HEK293 (cell line): ENCODE data around the gene ZNF184.

ENCODE experiments used
- CTCF ChIA-PET: fragments of 350-600 bp; formaldehyde crosslinking; extraction: SDS; loops from one replicate; lab custom pipeline; 2021; ENCODE audit warnings: antibody characterized with exemption; lab: Yijun Ruan, JAX
- POLR2A ChIA-PET: fragments of 300-600 bp; formaldehyde crosslinking; extraction: SDS; loops from one replicate; lab custom pipeline; 2020; ENCODE audit warnings: antibody characterized with exemption, inconsistent platforms; lab: Yijun Ruan, JAX
- H3K27ac ChIP-seq: fragments of 200-500 bp; sonication (Bioruptor generic); 2 replicates; pipeline ENCODE4 v1.5.1; 2014; ENCODE audit warnings: low read depth, low read length, control low read depth, inconsistent platforms; ENCODE audit errors: extremely low read depth
- H3K36me3 ChIP-seq, 2 experiments: fragments of 200-500 bp in 1 of 2; sonication (Bioruptor generic) in 1 of 2; 1 replicate in 1 of 2; 2 replicates in 1 of 2; pipeline ENCODE4 v1.5.1; 2014 to 2017; ENCODE audit warnings: inconsistent platforms in 2 of 2, low read length in 2 of 2; ENCODE audit not compliant: control insufficient read depth in 2 of 2, insufficient read depth in 1 of 2
- H3K4me1 ChIP-seq: fragments of 200-500 bp; sonication (Bioruptor generic); 2 replicates; pipeline ENCODE4 v1.5.1; 2014; ENCODE audit warnings: mild to moderate bottlenecking, low read length, inconsistent platforms; ENCODE audit not compliant: control insufficient read depth, insufficient read depth
- H3K4me3 ChIP-seq: 2 replicates; pipeline ENCODE4 v1.5.1; 2011; ENCODE audit warnings: low read depth, mild to moderate bottlenecking, control low read depth, low read length, moderate library complexity
- H3K9me3 ChIP-seq: fragments of 200-500 bp; sonication (Bioruptor generic); 2 replicates; pipeline ENCODE4 v1.5.1; 2014; ENCODE audit warnings: low read depth, low read length, inconsistent platforms; ENCODE audit not compliant: control insufficient read depth, insufficient read depth
- GLIS1 ChIP-seq: fragments of 450-650 bp; formaldehyde crosslinking; IDR thresholded peaks from 2 replicates; pipeline ENCODE4 v1.5.1; 2016; ENCODE audit warnings: missing biosample characterization, missing genetic modification characterization
- KLF9 ChIP-seq: fragments of 450-650 bp; formaldehyde crosslinking; IDR thresholded peaks from 2 replicates; pipeline ENCODE4 v1.5.1; 2016; ENCODE audit warnings: missing biosample characterization, missing genetic modification characterization, low read depth
- PRDM1 ChIP-seq: fragments of 450-650 bp; formaldehyde crosslinking; IDR thresholded peaks from 2 replicates; pipeline ENCODE4; 2016; ENCODE audit warnings: missing biosample characterization, missing genetic modification characterization
- PRDM2 ChIP-seq: fragments of 450-650 bp; formaldehyde crosslinking; IDR thresholded peaks from 2 replicates; pipeline ENCODE4 v1.5.1; 2016; ENCODE audit warnings: missing biosample characterization, missing genetic modification characterization, borderline replicate concordance
- SETDB1 ChIP-seq: IDR thresholded peaks from one replicate; pipeline ENCODE4 v1.6.1; 2017; ENCODE audit warnings: mild to moderate bottlenecking, low read length, moderate library complexity, mixed read lengths; ENCODE audit not compliant: insufficient read length
- ZFP3 ChIP-seq: fragments of 450-650 bp; formaldehyde crosslinking; IDR thresholded peaks from 2 replicates; pipeline ENCODE4 v1.5.1; 2016; ENCODE audit warnings: low read depth, missing biosample characterization, missing genetic modification characterization
- ZFP41 ChIP-seq: fragments of 450-650 bp; formaldehyde crosslinking; IDR thresholded peaks from 2 replicates; pipeline ENCODE4 v1.5.1; 2016; ENCODE audit warnings: missing biosample characterization, missing genetic modification characterization, borderline replicate concordance
- ZNF114 ChIP-seq: fragments of 450-650 bp; formaldehyde crosslinking; IDR thresholded peaks from 2 replicates; pipeline ENCODE4 v1.5.0; 2017; ENCODE audit warnings: missing biosample characterization, missing genetic modification characterization
- ZNF184 ChIP-seq: fragments of 450-650 bp; IDR thresholded peaks from 2 replicates; pipeline ENCODE4 v1.5.1; 2018; ENCODE audit warnings: missing biosample characterization, mild to moderate bottlenecking, missing genetic modification characterization
- ZNF211 ChIP-seq: fragments of 450-650 bp; formaldehyde crosslinking; IDR thresholded peaks from 2 replicates; pipeline ENCODE4 v1.5.1; 2016; ENCODE audit warnings: low read depth, missing biosample characterization, missing genetic modification characterization
- ZNF274 ChIP-seq, 2 experiments: fragments of 200-500 bp in 1 of 2; fragments of 450-650 bp in 1 of 2; sonication (Bioruptor generic) in 1 of 2; formaldehyde crosslinking in 1 of 2; IDR thresholded peaks; 2 replicates each; pipeline versions ENCODE4 v1.5.1 to v1.6.1; 2014 to 2016; ENCODE audit warnings: borderline replicate concordance in 1 of 2, inconsistent platforms in 1 of 2, low read length in 1 of 2, missing biosample characterization in 1 of 2, missing genetic modification characterization in 1 of 2
- ZNF280D ChIP-seq: fragments of 450-650 bp; formaldehyde crosslinking; IDR thresholded peaks from 2 replicates; pipeline ENCODE4 v1.5.1; 2016; ENCODE audit warnings: missing biosample characterization, missing genetic modification characterization
- ZNF600 ChIP-seq: fragments of 450-650 bp; formaldehyde crosslinking; IDR thresholded peaks from 2 replicates; pipeline ENCODE4 v1.5.1; 2016; ENCODE audit warnings: missing biosample characterization, missing genetic modification characterization
- ZNF624 ChIP-seq: fragments of 450-650 bp; formaldehyde crosslinking; IDR thresholded peaks from 2 replicates; pipeline ENCODE4 v1.5.1; 2017; ENCODE audit warnings: missing biosample characterization, missing genetic modification characterization
- ZNF791 ChIP-seq: fragments of 450-650 bp; formaldehyde crosslinking; IDR thresholded peaks from 2 replicates; pipeline ENCODE4 v1.5.1; 2016; ENCODE audit warnings: missing biosample characterization, missing genetic modification characterization

Gene ZNF184

DNA sequence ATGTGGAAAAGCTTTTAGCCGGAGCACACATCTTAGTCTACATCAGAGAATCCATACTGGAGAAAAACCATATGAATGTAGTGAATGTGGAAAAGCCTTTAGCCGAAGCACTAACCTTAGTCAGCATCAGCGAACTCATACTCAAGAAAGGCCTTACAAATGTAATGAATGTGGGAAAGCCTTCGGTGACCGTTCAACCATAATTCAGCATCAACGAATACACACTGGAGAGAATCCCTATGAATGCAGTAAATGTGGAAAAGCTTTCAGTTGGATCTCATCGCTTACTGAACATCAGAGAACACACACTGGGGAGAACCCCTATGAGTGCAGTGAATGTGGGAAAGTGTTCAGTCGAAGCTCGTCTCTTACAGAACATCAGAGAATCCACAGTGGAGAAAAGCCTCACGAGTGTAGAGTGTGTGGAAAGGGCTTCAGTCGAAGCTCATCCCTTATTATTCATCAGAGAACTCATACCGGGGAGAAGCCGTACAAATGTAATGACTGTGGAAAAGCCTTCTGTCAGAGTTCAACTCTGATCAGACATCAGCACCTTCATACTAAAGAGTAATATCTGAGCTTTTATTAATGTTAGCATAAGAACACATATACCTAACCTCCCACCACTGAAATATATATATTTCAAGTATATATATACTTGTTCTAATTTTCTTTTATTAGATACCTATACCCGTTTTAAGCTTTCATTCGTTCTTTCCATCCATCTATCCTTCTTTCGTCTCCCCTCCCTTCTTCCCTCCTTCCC lies 71.8 kb downstream of the ZNF184 start:
- peaks cover 3 to 34% of the 10 kb centered on the region in 2 experiments; a peak in 1 of 3 replicates for H3K36me3 ChIP-seq
- POLR2A ChIA-PET: no interaction called here

More for the DNA sequence above, 71.8 kb downstream of the ZNF184 start:
- Histone ChIP-seq H3K4me3 (no peak overlapping the region), H3K9me3 (no peaks in the 10 kb centered on the region), H3K27ac (no peak overlapping the region), H3K4me1 (no peaks in the 10 kb centered on the region)
- CTCF ChIA-PET: no interaction called here
- TF ChIP-seq ZNF114 (tag by site-specific recombination): no peak
- TF ChIP-seq ZNF600: no peak
- TF ChIP-seq PRDM2 (tag by site-specific recombination): no peak
- no peak for TF ChIP-seq PRDM1
- TF ChIP-seq ZNF280D: no peak
- no peak for TF ChIP-seq ZFP3
- TF ChIP-seq ZFP41 (tag by site-specific recombination): no peak
- no peak for TF ChIP-seq GLIS1 (tag by site-specific recombination)
- no peak for TF ChIP-seq KLF9 (tag by site-specific recombination)
- TF ChIP-seq ZNF624 (tag by site-specific recombination): no peak
- TF ChIP-seq ZNF184 (tag by site-specific recombination): no peak
- TF ChIP-seq ZNF211 (tag by site-specific recombination): no peak
- no peak for TF ChIP-seq ZNF791 (tag by site-specific recombination)
- TF ChIP-seq SETDB1: peak; percentile 97
- TF ChIP-seq ZNF274 (IDR thresholded peaks at IDR 0.05; ENCODE audit: low read length): peak; percentile 73; the same call in 1 of the 2 replicates
- TF ChIP-seq ZNF274 (tag by site-specific recombination; IDR thresholded peaks at IDR 0.05; ENCODE audit: borderline replicate concordance): peak; percentile 94
